NCI-H345 (cell line): ENCODE data around the gene OR10AG1.
A peak's percentile ranks its signal among the peaks of the same experiment; 100 is the strongest.

Experiments
- DNase-seq: peaks from one replicate; lab custom pipeline; 2025; lab: John Stamatoyannopoulos, UW

The OR10AG1 gene, protein sequence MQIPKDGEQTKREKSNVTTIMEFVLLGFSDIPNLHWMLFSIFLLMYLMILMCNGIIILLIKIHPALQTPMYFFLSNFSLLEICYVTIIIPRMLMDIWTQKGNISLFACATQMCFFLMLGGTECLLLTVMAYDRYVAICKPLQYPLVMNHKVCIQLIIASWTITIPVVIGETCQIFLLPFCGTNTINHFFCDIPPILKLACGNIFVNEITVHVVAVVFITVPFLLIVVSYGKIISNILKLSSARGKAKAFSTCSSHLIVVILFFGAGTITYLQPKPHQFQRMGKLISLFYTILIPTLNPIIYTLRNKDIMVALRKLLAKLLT

DNA sequence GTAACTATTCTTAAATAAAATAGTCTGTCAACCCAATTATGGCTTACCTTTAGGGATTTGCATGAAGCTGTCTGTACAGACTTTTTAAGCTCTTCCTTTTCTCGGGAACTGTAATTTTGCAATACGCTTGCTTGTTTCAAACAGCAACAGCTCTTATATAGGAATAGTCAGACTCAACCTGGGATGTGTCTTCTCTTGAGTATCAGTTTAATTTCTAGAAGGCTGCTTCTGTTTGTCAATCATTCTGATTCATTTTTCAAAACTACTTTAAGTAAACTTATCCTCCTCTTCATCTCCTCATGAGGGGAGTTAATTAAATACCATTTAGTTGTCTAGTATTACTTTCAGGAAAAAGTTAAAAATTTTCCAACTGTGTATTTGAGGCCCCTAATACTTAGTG lies at the start of gene OR10AG1:
TSS of gene OR10AG1 (minus strand) at position 101 of the 400 bp plus-strand sequence. CDS start at position 63, 38 bp downstream.
- no peak for DNase-seq

DNA sequence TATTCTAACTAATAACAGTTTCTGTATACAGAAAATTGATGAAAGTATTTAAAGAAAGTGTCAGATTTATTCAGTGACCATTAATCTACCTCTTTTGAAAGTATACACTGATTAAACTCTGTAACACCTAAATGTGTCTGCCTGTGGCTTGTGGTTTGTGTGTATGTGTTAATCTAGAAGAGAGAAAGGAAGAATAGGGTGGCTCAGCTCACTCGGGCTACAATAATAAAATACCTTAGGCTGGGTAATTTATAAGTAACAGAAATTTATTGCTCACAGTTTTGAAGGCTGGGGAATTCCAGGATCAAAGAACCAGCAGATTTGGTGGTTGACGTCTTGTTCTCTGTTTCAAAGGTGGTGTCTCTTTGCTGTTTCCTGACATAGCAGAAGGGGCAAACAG lies 44.1 kb upstream of the OR10AG1 start:
- DNase-seq, result no peak

DNA sequence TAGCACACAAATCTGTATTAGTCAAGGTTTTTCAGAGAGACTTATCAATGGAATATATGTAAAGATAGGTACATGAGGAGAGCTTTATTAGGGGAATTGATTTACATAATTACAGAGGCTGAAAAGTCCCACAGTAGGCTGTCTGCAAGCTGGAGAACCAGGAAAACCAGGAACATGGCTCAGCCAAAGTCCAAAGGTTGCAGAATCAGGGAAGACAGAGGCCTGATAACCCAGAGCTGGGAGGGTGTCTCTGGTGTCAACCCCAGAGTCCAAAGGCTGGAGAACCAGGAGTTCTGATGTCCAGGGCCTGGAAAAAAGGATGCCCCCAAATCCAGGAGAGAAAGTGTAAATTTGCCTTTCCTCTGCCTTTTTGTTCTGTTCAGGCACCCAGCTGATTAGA lies 41.0 kb upstream of the OR10AG1 start:
- DNase-seq, result no peak

DNA sequence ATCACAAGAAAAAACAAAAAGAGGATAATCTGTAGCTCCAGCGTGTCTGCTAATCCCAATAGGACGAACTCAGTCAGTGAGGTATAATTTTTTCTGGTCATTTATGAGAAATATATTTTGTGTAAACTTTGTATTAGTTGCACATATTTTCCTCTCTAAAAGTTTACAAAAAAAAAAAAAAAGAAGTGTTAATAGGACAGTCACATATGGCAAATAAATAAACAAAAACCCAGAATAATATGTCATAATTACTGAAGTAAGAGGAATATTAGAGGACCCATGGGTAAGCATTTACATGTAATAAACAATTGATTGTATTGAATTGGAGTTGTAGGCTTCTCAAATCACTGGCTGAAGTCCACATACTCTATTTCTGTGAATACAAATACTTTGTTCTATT lies 24.8 kb upstream of the OR10AG1 start, which contains the start of gene OR5F1:
TSS of gene OR5F1 (minus strand) at position 101 of the 400 bp plus-strand sequence. CDS start at position 101, 0 bp downstream.
- DNase-seq, result no peak

DNA sequence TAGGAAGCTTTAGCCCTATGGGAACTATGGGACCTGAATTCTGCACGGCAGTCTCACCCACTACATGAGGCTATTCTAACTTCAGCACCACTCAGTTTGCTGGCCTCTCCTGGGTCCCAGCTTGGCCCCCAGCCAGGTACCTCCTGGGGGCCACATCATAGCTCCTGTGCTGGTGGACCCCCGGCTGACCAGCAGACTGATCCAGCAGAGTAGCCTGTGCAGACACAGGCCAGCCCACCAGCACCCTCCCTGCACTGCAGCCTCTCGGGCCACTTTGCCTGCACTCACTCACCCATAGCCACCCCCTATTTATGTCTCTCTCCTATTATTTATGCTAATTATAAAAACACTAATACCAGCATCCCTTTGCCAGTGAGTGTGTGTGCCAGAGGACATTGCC lies 1.2 kb upstream of the OR10AG1 start:
- no peak for DNase-seq

DNA sequence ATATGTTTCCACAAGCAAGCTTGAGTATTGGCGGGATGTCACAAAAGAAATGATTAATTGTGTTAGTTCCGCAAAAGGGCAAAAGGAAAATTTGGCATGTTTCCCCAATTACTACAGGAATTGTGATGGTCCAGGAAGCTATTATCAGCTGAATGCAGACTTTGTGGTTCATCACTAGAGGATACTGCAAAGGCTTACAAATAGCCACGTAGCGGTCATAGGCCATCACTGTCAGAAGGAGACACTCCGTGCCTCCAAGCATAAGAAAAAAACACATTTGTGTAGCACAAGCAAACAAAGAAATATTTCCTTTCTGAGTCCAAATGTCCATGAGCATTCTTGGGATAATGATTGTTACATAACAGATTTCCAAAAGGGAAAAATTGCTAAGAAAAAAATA lies 1.8 kb downstream of the OR10AG1 start:
- DNase-seq, result no peak

DNA sequence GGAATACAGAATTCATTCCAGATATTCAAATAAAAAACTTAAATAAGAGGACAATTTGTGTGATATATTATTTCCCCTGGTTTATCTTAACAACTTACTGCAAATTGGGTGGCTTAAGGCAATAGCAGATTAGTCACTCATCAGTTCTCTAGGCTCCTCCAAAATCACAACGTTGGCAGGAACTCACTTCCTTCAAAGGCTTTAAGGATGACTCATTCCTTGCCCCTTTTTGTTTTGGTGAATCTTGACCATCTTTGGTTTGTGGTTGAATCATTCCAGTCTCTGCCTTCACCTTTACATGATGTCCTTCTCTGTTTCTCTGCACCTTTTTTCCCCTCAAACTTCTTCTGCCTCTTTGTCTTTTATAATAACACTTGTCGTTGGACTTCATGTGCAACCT lies 3.4 kb downstream of the OR10AG1 start:
- no peak for DNase-seq

DNA sequence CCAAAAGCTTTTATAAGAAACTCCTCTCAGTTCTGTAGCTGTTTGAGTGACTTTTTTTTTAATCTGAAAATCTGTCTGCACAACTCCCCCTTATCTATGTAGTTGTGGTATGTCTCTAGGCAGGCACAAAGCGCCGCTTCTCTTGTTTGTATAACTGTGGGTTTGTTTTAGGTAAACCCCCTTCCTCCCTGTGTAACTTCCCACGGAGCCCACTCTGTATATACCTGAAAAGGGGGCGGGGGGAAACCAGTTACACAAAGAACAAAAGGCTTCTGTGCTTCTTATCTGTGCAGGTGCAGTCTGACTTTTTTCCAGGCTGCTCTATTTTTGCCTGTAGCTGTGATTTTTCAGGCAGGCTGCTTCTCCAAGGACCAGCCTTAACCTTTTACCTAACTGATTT lies 13.2 kb downstream of the OR10AG1 start:
- no peak for DNase-seq

DNA sequence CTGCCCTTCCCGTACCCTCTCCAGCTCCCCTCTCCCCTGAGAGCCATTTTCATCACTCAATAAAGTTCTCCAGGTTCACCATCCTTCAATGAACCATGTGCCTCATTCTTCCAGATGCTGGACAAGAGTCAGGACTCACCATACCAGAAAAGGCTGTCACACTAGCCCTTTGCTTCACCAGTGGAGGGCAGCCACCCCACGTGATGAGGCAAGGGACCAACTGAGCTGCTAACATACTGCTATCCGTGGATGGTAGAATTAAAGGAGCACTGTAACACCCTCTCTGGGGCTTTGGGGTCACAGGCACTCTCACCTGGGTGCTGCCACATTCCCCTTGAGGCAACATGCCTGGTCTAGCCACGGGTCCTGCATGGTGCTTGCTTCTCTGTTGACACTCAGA lies 20.4 kb downstream of the OR10AG1 start:
- no peak for DNase-seq

DNA sequence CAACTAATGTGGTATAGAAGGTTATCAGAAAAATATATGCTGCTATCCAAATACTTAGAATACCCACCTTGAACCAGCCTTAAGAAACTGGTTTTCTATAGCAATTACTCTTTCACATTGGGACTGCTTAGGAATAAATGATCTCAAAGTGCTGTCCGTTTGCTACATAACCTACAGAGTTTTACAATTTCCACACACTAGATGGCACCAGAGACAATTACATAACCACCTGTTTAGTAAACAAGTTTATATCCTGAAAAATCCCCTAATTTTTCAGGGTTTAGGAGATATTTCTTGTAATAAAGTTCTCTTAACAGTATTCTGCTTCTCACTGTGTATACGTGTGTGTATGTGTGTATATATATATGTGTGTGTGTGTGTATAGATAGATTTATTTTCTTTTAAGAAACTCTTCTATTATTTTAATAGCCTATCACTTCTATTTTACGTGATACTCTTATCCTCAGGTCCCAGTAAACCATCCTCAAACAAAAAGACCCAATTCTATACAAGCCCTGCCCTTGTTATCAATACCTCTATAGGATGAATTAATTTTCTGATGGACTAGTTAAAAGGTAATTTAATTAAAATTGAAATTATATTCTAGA lies 26.9 kb downstream of the OR10AG1 start:
- DNase-seq, result peak; percentile 28

DNA sequence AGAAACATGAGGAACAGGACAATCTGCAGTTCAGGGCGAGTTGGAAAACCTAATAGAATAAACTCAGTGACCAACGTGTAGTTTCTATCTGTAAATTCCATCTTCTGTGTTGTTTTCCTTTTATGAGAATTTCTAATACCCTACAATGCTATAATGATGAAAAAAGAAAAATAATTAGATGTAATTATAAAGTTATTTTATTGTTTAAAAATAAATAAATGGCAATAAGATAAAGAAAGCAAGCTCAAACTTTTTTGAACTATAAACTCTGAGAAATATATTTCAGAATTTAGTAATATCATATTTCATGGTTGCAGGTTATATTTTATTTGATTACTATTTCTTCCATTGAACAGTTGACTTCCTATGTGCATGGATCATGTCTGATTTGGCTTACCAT lies 33.4 kb downstream of the OR10AG1 start, which contains the start of gene OR5I1:
TSS of gene OR5I1 (minus strand) at position 101 of the 400 bp plus-strand sequence. CDS start at position 101, 0 bp downstream.
- no peak for DNase-seq

DNA sequence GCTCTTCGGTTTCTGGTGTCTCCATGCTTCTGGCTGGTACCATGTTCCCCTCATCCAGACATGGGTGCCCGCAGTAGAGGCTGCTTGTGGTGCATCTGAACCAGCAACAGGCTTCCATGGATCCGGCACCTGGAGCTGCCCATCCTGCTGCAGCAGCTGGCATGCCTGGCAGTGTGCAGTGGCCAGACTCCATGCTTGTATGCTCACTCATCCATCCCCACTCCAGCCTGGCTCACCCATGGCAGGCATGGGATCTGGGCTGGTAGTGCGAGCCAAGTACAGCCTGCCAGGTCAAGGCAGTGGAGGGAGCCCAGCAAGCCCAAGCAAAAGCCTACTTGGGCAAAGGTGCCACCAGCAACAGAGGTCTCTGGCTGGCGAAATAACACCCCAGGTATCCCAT lies 49.2 kb downstream of the OR10AG1 start:
- no peak for DNase-seq
